HCEC 1CT (cell line): ENCODE data around the gene PPM1M.
A peak's percentile ranks its signal among the peaks of the same experiment; 100 is the strongest.
"Not testable (repeated sequence)": the region's sequence is repeated elsewhere in the genome, so short reads cannot be mapped to it uniquely, and the experiment has no call there.

Source experiments
- DNase-seq: peaks from one replicate; pipeline ENCODE4 v3.0.0-alpha.2; 2017

The PPM1M gene

GRCh38 chr3:52279596-52279995 is 34.0 kb downstream of the PPM1M start:
- no peak for DNase-seq

GRCh38 chr3:52280050-52280461 is 34.5 kb downstream of the PPM1M start:
- DNase-seq: no peak

DNA sequence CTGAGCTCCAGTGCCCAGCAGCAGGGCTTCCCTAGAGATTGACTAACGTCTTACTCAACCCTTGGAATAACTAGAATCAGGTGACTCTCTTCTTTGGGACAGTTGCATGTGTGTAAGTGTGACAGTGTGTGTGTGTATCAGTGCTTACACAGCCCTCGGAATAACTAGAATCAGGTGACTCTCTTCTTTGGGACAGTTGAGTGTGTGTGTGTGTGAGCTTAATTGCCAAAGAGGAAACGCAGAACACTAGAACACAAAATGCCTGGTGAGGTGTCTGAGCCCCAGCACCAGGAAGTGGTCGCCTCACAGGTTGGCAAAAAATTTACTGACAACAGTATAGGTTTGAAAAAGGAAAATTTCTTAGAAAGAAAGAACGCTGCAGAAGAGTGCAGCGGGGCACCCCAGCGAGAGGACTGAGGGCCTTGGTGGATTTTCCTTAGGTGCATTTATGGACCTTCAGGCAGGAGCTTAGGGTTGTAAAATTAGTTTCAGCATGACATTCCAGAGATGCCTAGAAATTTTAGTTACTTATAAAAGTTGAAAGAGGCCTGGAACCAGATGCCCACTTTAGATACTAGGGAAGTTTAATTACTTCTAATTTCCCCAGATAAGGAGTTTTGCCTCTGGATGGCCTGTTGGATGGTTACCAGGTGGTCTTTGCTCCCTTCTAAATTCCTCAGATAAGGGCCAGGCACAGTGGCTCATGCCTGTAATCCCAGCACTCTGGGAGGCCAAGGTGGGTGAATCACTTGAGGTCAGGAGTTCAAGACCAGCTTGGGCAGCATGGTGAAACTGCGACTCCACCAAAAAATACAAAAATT is 36.6 kb downstream of the PPM1M start:
- peak; percentile 36 for DNase-seq

GRCh38 chr3:52283306-52283705 is 37.7 kb downstream of the PPM1M start:
- DNase-seq: no peak

DNA sequence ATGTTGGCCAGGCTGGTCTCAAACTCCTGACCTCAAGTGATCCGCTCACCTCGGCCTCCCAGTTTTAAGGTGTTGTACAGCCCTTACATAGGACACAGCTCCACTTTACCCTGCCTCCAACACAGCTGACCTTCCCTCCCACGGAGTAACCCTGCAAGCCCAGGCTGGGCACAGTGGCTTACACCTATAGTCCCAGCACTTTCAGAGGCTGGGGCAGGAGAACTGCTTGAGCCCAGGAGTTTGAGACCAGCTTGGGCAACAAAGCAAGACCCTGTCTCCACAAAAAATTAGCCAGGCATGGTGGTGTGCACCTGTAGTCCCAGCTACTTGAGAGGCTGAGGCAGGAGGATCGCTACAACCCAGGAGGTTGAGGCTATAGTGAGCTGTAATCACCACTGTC is 38.5 kb downstream of the PPM1M start:
- not testable (repeated sequence) for DNase-seq

DNA sequence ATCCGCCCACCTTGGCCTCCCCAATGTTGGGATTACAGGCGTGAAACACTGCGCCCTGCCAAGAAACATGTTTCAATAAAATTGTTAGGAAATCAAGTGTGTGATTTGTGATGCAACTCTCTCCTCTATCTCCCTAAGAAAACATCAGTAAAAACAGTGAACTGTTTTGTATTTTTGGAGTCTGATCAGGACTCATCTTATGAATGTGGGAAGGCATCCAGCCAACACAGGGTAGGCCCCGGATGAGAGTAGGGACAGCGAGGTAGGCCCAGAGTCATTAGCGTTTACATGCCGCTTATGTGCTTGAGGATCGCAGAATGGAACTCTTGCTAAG is 41.2 kb downstream of the PPM1M start:
- DNase-seq: no peak

GRCh38 chr3:52288674-52289073 is 43.1 kb downstream of the PPM1M start:
- DNase-seq: no peak

- no peak for DNase-seq
Observed at GRCh38 chr3:52289338-52289746, 43.8 kb downstream of the PPM1M start.

DNA sequence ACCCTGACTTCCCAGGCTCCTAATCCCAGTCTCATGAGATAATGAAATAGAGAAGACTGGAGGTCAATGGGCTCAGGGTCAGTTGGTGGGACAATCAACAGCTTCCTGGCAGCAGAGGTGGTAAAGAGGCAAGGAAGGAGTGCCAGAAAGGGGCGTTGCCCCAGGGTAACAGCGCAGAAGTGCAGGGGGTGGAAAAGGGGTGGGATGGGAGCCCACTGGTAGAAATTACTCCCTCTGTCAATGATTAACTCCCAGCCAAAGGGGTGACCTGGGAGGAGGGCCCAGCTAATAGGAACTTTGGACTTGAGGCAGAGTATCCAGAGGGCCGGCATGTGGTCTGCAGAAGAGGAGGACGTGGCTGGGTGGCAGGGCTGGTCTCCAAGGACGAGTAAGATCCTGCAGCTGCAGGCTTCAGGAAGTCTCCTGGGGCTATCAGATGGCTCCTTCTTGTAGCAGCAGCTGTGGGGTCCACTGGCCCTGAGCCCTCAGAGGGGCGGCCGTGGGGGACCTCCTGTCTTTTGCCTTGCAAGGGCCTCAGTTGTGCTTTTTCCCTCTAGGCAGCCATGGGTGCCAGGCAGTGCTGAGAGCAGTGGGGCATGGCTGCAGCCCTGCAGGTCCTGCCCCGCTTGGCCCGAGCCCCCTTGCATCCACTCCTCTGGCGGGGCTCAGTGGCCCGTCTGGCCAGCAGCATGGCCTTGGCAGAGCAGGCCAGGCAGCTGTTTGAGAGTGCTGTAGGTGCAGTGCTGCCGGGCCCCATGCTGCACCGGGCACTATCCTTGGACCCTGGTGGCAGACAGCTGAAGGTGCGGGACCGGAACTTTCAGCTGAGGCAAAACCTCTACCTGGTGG is 44.4 kb downstream of the PPM1M start:
- DNase-seq: no peak

DNA sequence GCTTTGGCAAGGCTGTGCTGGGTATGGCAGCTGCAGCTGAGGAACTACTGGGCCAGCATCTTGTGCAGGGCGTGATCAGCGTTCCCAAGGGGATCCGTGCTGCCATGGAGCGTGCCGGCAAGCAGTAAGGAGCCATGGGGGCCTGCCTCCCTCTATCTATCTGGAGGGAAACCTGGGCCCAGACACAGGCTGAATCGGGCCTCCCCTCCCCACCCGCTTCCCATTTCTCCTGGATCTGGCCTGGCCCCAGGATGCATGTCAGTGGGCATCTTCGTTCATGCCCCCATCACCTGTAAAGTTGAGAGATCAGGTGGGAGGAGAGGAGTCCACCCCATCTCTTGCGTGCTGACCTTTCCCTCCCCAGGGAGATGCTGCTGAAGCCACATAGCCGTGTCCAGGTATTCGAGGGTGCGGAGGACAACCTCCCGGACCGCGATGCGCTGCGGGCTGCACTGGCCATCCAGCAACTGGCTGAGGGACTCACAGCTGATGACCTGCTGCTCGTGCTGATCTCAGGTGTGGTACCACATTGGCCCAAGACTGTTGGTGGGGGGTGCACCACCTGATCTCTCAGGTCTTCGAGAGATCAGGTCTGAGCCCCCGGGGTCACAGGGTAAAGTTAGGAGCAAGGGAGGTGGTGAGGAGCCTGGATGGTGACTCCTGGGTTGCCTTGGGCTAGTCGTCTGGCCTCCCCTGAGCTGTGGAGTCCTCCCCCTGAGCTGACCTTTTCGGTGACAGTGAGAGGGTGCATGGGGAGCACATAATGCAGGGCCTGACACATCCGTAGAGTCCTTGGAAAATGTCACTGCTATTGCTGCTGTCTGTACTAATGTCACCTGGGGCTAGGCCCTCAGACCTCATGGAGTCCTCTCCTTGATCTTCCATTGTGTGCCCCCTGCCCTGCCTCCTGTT is 45.3 kb downstream of the PPM1M start:
- DNase-seq: no peak

GRCh38 chr3:52291508-52292181 is 46.1 kb downstream of the PPM1M start:
- DNase-seq: no peak

DNA sequence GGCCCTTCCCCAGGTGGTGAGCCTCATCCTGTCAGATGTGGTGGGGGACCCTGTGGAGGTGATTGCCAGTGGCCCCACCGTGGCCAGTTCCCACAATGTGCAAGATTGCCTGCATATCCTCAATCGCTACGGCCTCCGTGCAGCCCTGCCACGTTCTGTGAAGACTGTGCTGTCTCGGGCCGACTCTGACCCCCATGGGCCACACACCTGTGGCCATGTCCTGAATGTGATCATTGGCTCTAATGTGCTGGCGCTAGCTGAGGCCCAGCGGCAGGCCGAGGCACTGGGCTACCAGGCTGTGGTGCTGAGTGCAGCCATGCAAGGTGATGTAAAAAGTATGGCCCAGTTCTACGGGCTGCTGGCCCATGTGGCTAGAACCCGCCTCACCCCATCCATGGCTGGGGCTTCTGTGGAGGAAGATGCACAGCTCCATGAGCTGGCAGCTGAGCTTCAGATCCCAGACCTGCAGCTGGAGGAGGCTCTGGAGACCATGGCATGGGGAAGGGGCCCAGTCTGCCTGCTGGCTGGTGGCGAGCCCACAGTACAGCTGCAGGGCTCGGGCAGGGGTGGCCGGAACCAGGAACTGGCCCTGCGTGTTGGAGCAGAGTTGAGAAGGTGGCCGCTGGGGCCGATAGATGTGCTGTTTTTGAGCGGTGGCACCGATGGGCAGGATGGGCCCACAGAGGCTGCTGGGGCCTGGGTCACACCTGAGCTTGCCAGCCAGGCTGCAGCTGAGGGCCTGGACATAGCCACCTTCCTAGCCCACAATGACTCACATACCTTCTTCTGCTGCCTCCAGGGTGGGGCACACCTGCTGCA is 46.9 kb downstream of the PPM1M start:
- DNase-seq: no peak

DNA sequence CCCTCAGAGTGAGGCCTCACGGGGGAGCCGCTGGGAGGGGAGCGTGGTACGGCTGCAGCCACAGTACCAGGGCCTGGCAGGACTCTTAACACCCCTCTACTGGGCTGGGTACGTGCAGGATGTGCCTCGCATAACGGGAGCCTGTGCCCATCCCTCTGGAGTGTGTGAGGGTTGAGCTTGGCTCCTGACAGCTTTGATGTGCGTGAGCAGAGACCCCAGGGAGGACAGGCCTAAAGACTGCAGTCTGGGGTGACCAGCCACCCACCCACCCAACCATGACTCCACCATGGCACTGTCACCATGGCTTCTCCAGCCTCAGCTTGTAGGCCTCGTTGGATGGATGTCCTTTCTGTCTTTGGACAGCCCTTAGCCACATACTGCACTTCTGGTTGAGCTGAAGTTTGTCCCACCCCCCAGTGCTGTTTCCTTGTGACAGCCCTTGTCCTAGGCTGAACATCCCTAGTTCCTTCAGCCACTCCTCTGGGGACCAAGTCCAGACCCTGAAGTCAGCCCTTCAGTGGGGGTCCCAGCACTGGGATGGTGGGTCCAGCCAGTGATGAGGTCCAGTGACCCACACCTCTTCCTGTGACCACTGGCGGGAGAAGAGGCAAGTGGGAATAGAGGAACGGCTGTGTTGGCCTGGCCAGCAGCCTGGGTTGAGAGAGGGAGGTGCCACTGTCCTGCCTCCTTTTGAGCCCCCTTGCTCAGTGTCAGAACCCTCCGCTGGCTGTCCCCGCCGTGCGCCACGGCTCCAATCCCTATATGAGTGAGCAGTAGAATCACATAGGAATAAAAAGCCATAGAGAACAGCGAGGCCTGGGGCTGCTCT is 48.1 kb downstream of the PPM1M start:
- DNase-seq: no peak

DNA sequence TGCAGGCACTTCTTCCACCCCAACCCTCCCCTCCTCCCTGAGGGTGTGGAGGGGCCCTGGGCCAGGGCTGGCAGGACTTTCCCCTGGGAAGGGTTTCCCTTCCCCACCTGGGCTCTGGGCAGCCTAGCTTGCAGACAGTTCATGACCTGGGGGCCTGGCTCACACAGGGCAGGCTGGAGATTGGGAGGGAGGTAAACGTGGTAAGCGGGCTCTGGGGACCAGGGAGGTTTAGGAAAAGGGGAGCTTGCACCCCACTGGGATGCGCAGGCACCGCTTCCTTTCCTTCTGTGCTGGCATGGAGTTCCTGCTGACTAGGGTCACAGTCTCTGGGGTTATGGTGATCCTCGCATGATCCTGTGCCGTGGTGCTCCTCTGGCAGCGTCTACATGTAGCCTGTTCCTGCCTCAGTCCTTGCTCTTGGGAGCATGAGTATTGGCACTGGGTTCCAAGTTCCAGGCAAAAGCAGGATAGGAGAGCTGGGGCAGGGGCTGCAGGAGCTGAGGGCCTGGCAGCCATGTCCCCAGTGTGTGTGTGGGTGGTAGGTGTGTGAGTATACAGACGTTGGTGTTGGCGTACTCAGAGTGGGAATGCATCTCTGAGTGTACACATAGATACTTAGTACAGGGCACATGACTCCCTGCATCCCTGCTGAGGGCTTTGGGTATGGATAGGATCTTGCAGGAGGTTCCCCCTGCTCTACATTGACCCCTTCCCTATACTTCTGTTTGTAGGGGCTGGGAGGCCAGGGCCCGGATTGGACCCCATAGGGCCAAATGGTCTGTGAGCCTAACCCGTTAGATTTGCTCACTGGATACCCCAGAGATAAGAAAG is 49.0 kb downstream of the PPM1M start:
- no peak for DNase-seq

- DNase-seq: no peak
Observed at GRCh38 chr3:52295671-52296208, 50.2 kb downstream of the PPM1M start.

DNA sequence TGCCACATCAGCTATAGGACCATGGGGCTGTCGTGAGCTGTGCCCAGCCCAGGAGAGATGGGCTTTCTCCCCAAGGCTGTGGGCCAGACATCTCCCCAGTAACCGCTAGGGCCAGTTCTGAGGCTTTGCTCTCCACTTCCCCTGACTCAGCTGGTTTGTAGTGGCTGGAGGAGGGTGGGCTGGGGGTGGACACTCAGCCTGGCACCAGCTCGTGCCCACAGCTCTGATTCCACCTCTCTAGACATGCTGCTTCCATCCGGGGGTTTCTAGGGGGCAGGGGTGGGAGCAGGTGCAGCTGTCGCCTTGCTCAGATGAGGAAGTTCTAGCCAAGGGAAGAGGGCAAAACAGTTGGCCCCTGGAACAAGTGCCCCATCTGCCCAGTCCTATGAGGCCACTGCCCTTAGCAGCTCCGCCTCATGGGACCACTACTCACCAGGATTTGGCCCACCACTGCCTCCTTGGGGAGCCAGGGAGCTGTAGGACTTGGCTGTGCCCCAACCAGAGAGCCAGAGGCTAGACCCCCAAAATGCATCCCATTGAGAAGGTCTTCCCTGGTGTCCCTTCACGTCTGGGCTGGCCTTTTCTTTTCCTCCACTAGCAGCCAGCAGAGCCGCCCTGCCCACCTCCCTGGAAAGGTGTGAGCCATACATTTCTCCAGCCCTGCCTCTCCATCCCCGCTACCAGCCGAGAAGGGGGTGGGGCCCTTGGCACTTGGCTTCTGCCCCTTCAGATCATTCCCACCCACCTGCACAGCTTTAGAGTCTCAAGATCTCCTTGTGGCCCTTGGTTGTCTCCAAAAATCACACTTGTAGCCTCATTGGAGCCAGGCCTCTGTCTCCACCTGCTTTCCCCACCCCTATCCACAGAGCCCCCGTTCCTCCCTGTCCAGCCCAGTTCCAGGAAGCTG is 51.9 kb downstream of the PPM1M start:
- no peak for DNase-seq

GRCh38 chr3:52298149-52299098 is 52.9 kb downstream of the PPM1M start:
- no peak for DNase-seq
